Keratinocyte (primary cell): ENCODE measurements around the gene ACADSB.

Experiments used
- EZH2 ChIP-seq: IDR thresholded peaks from one replicate; pipeline ENCODE4 v1.6.1; 2012; ENCODE audit warnings: inconsistent platforms, mild to moderate bottlenecking, low read length, moderate library complexity
- TF ChIP-seq, protein P1 (sequence below), 3 experiments: IDR thresholded peaks in 1 of 3; conservative IDR thresholded peaks in 1 of 3; optimal IDR thresholded peaks in 1 of 3; 2 replicates in 2 of 3; 3 replicates in 1 of 3; pipeline versions ENCODE3 to v1.5.1; 2011; ENCODE audit warnings: low read length in 3 of 3, mild to moderate bottlenecking in 3 of 3, moderate library complexity in 2 of 3, control low read depth in 1 of 3, inconsistent platforms in 1 of 3; ENCODE audit not compliant: insufficient read depth in 2 of 3; ENCODE audit errors: extremely low read depth in 1 of 3

DNA sequence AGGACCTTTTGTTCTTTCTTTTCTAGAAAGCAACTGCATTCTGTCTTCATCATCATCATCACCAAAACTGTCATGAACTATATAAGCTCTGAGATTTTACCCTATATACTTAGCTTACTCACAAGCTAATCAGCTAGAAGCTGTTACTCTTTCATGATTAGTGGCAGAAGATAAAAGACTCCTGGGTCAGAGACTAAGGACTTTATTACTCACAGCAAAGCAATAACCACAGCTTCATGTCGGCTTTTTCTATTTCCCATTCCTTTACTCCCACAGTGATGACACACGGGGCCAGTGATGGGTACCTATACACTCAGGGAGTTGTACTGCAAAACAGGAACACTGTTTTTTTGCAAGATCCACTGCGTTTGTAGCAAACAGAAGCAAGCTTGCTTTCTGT is 46.4 kb upstream of the ACADSB start:
- TF ChIP-seq, protein P1, sequence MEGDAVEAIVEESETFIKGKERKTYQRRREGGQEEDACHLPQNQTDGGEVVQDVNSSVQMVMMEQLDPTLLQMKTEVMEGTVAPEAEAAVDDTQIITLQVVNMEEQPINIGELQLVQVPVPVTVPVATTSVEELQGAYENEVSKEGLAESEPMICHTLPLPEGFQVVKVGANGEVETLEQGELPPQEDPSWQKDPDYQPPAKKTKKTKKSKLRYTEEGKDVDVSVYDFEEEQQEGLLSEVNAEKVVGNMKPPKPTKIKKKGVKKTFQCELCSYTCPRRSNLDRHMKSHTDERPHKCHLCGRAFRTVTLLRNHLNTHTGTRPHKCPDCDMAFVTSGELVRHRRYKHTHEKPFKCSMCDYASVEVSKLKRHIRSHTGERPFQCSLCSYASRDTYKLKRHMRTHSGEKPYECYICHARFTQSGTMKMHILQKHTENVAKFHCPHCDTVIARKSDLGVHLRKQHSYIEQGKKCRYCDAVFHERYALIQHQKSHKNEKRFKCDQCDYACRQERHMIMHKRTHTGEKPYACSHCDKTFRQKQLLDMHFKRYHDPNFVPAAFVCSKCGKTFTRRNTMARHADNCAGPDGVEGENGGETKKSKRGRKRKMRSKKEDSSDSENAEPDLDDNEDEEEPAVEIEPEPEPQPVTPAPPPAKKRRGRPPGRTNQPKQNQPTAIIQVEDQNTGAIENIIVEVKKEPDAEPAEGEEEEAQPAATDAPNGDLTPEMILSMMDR (optimal IDR thresholded peaks at IDR 0.05 in 1 of 3, IDR thresholded peaks at IDR 0.05 in 1 of 3, conservative IDR thresholded peaks at IDR 0.05 in 1 of 3; ENCODE audit: extremely low read depth in 1 of 3, insufficient read depth in 2 of 3, low read length in 3 of 3), result no peak
- no peak for TF ChIP-seq EZH2
